ENCODE results near the gene PDE7B.

Gene PDE7B

GRCh38 chr6:136148523-136148922 is 297.0 kb downstream of the PDE7B start:
- H3K36me3 ChIP-seq (ENCODE audit: control insufficient read depth in 2 of 2, insufficient read depth in 1 of 2, low read length in 2 of 2), result no peaks in the 10 kb centered on the region
- H3K4me3 ChIP-seq (ENCODE audit: low read depth, low read length), result no peak overlapping the region
- TF ChIP-seq ZNF692 (tag by site-specific recombination; IDR thresholded peaks at IDR 0.05) (no peak), ZNF580 (tag by site-specific recombination; IDR thresholded peaks at IDR 0.05) (no peak), HOXC10 (CRISPR knock-in tag; IDR thresholded peaks at IDR 0.05) (no peak), ZNF423 (tag by site-specific recombination; IDR thresholded peaks at IDR 0.05) (no peak), ZNF132 (tag by site-specific recombination; IDR thresholded peaks at IDR 0.05; ENCODE audit: borderline replicate concordance) (no peak), OSR2 (tag by site-specific recombination; IDR thresholded peaks at IDR 0.05) (no peak), ZBTB8A (tag by site-specific recombination; IDR thresholded peaks at IDR 0.05) (no peak), PRDM1 (tag by site-specific recombination; IDR thresholded peaks at IDR 0.05) (no peak), ZNF433 (tag by site-specific recombination; IDR thresholded peaks at IDR 0.05; ENCODE audit: low read depth) (no peak), ZNF529 (tag by site-specific recombination; IDR thresholded peaks at IDR 0.05; ENCODE audit: insufficient replicate concordance) (no peak), ZNF19 (tag by site-specific recombination; IDR thresholded peaks at IDR 0.05; ENCODE audit: low read depth) (no peak), ZNF354C (tag by site-specific recombination; IDR thresholded peaks at IDR 0.05; ENCODE audit: borderline replicate concordance, low read depth) (no peak), ZNF830 (tag by site-specific recombination; IDR thresholded peaks at IDR 0.05; ENCODE audit: low read depth) (no peak), ZNF37A (tag by site-specific recombination; IDR thresholded peaks at IDR 0.05) (no peak), RBAK (tag by site-specific recombination; IDR thresholded peaks at IDR 0.05) (no peak), ZNF174 (tag by site-specific recombination; IDR thresholded peaks at IDR 0.05) (no peak), ZNF223 (tag by site-specific recombination; IDR thresholded peaks at IDR 0.05) (no peak), ZBTB10 (tag by site-specific recombination; IDR thresholded peaks at IDR 0.05) (no peak)
- no peak overlapping the region for H3K27ac ChIP-seq (ENCODE audit: extremely low read depth, low read depth, low read length)
- no peaks in the 10 kb centered on the region for H3K9me3 ChIP-seq (ENCODE audit: control insufficient read depth, insufficient read depth, low read depth, low read length)
- ChIA-PET CTCF (no interaction called here), POLR2A (no interaction called here)
- H3K4me1 ChIP-seq (ENCODE audit: control insufficient read depth, insufficient read depth, low read length), result no peaks in the 10 kb centered on the region

- Histone ChIP-seq H3K4me3 (ENCODE audit: low read depth, low read length) (no peak overlapping the region), H3K9me3 (ENCODE audit: control insufficient read depth, insufficient read depth, low read depth, low read length) (no peaks in the 10 kb centered on the region), H3K4me1 (ENCODE audit: control insufficient read depth, insufficient read depth, low read length) (no peaks in the 10 kb centered on the region), H3K27ac (ENCODE audit: extremely low read depth, low read depth, low read length) (no peak overlapping the region), H3K36me3 (ENCODE audit: control insufficient read depth in 2 of 2, insufficient read depth in 1 of 2, low read length in 2 of 2) (no peaks in the 10 kb centered on the region)
- CTCF ChIA-PET, result no interaction called here
- POLR2A ChIA-PET, result no interaction called here
- TF ChIP-seq ZNF621 (tag by site-specific recombination; IDR thresholded peaks at IDR 0.05) (no peak), ZNF585B (tag by site-specific recombination; IDR thresholded peaks at IDR 0.05) (no peak), ZNF501 (tag by site-specific recombination; IDR thresholded peaks at IDR 0.05) (no peak), ZNF362 (tag by site-specific recombination; IDR thresholded peaks at IDR 0.05) (no peak)
Observed at GRCh38 chr6:136149311-136149710, 297.8 kb downstream of the PDE7B start.

Data from HEK293 (cell line).